NT2/D1 (cell line): ENCODE data around the gene FARP1.

Experiments
- SUZ12 ChIP-seq: IDR thresholded peaks from 2 replicates; pipeline ENCODE4 v1.6.1; 2011; ENCODE audit not compliant: insufficient read length, insufficient read depth; ENCODE audit errors: extremely low read depth
- YY1 ChIP-seq: IDR thresholded peaks from 2 replicates; pipeline ENCODE4 v1.6.1; 2011; ENCODE audit not compliant: insufficient read length, insufficient read depth
- ZNF274 ChIP-seq: IDR thresholded peaks from 2 replicates; pipeline ENCODE4 v1.6.1; 2011; ENCODE audit warnings: mild to moderate bottlenecking, low read depth, low read length

DNA sequence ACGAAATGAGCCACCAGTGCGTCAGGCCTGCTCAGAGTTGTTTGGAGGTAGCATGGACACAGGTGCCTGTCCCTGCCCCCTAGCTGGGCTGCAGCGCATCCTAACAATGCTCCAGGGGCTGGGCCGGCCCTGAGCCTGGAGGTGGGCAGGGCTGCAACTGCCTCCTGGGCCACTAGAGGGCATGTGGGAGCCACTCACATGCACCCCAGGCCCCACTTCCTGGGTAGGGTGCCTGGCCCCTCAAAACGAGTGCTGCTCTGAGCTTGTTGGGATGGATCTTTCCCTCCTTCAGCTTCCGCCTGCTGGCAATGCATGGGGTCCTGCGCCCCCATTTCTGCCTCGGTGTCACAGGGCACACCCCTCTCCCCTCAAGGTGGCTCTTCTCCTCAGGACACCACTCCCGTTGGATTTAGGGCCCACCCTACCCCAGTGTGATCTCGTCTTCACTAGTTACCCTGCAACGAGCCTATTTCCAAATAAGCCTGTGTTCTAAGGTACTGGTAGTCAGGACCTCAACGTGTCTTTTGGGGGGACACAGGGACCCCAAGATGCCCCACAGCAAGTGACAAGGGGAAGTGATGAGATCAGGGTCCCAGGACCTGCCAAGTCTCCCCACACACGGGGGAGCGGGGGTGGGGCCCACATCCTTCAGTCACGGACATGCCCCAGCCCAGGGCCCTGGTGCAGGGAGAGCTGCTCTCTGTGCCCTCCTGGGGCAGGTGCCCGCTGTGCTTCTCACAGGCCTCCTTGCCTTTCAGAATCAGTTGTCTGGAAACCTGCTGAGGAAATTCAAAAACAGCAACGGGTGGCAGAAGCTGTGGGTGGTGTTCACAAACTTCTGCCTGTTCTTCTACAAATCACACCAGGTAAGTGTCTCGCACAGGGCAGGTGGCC lies 302.7 kb downstream of the FARP1 start:
- TF ChIP-seq ZNF274, result no peak
- TF ChIP-seq YY1, result no peak
- no peak for TF ChIP-seq SUZ12
